Measurements from ENCODE around the gene DCC. TPM values are rescaled to one million over a fixed set of nuclear protein-coding genes. Genes with fewer than 3 reads are reported as not detected.

DCC gene
- total and polyA plus RNA-seq, 5 donors: 0.02 to 0.28 (median 0.17) TPM; not detected in 2

- Histone ChIP-seq H3K9me3 (ENCODE audit: control insufficient read depth, low read length) (no peaks in the 10 kb centered on the region), H3K27me3 (ENCODE audit: control insufficient read depth, insufficient read depth) (no peaks in the 10 kb centered on the region), H3K27ac (ENCODE audit: low read length) (no peak overlapping the region), H3K4me1 (ENCODE audit: control insufficient read depth, insufficient read depth, low read length) (no peaks in the 10 kb centered on the region), H3K4me3 (ENCODE audit: low read length) (no peak overlapping the region)
- intact Hi-C loops (cut with DNase I): no loop called here
- WGBS: 69% methylated on average over 3 of the region's 3 CpGs
- ATAC-seq (no peak), DNase-seq (no peak)
Measured at GRCh38 chr18:53225567-53226325, 885.7 kb downstream of the DCC start.

GRCh38 chr18:53234610-53235009 lies 894.6 kb downstream of the DCC start:
- Histone ChIP-seq H3K27me3 (ENCODE audit: control insufficient read depth, insufficient read depth) (no peaks in the 10 kb centered on the region), H3K9me3 (ENCODE audit: control insufficient read depth, low read length) (no peaks in the 10 kb centered on the region), H3K4me3 (ENCODE audit: low read length) (no peak overlapping the region), H3K4me1 (ENCODE audit: control insufficient read depth, insufficient read depth, low read length) (no peaks in the 10 kb centered on the region), H3K27ac (ENCODE audit: low read length) (no peak overlapping the region)
- DNase-seq (no peak), ATAC-seq (no peak)
- WGBS: 59% methylated on average over 1 of the region's 1 CpG
- intact Hi-C loops (cut with DNase I): no loop called here

- Histone ChIP-seq H3K4me1 (ENCODE audit: control insufficient read depth, insufficient read depth, low read length) (no peaks in the 10 kb centered on the region), H3K27ac (ENCODE audit: low read length) (no peak overlapping the region), H3K4me3 (ENCODE audit: low read length) (no peak overlapping the region), H3K9me3 (ENCODE audit: control insufficient read depth, low read length) (no peaks in the 10 kb centered on the region), H3K27me3 (ENCODE audit: control insufficient read depth, insufficient read depth) (no peaks in the 10 kb centered on the region)
- DNase-seq (no peak), ATAC-seq (no peak)
- WGBS: 65% methylated on average over 3 of the region's 3 CpGs
- intact Hi-C loops (cut with DNase I): no loop called here
Measured at GRCh38 chr18:53241161-53241560, 901.2 kb downstream of the DCC start.

- no peaks in the 10 kb centered on the region for H3K4me1 ChIP-seq (ENCODE audit: control insufficient read depth, insufficient read depth, low read length)
- no peaks in the 10 kb centered on the region for H3K27me3 ChIP-seq (ENCODE audit: control insufficient read depth, insufficient read depth)
- DNase-seq: no peak
- WGBS: 65% methylated on average over 1 of the region's 1 CpG
- H3K27ac ChIP-seq (ENCODE audit: low read length): no peak overlapping the region
- ATAC-seq: no peak
- intact Hi-C loops (cut with DNase I): no loop called here
- H3K4me3 ChIP-seq (ENCODE audit: low read length): no peak overlapping the region
- H3K9me3 ChIP-seq (ENCODE audit: control insufficient read depth, low read length): no peaks in the 10 kb centered on the region
Measured at GRCh38 chr18:53253789-53254188, 913.8 kb downstream of the DCC start.

GRCh38 chr18:53254265-53254664 lies 914.3 kb downstream of the DCC start:
- no peaks in the 10 kb centered on the region for H3K27me3 ChIP-seq (ENCODE audit: control insufficient read depth, insufficient read depth)
- H3K4me3 ChIP-seq (ENCODE audit: low read length): no peak overlapping the region
- intact Hi-C loops (cut with DNase I): no loop called here
- no peaks in the 10 kb centered on the region for H3K4me1 ChIP-seq (ENCODE audit: control insufficient read depth, insufficient read depth, low read length)
- no peak overlapping the region for H3K27ac ChIP-seq (ENCODE audit: low read length)
- no peak for DNase-seq
- 72% methylated on average over 1 of the region's 1 CpG for WGBS
- no peak for ATAC-seq
- no peaks in the 10 kb centered on the region for H3K9me3 ChIP-seq (ENCODE audit: control insufficient read depth, low read length)

GRCh38 chr18:53261241-53261640 lies 921.2 kb downstream of the DCC start:
- H3K27me3 ChIP-seq (ENCODE audit: control insufficient read depth, insufficient read depth): no peaks in the 10 kb centered on the region
- no peaks in the 10 kb centered on the region for H3K9me3 ChIP-seq (ENCODE audit: control insufficient read depth, low read length)
- WGBS: 76% methylated on average over 5 of the region's 5 CpGs
- no peak for ATAC-seq
- intact Hi-C loops (cut with DNase I): no loop called here
- no peak overlapping the region for H3K4me3 ChIP-seq (ENCODE audit: low read length)
- no peak overlapping the region for H3K27ac ChIP-seq (ENCODE audit: low read length)
- DNase-seq: no peak
- no peaks in the 10 kb centered on the region for H3K4me1 ChIP-seq (ENCODE audit: control insufficient read depth, insufficient read depth, low read length)

GRCh38 chr18:53266850-53267249 lies 926.9 kb downstream of the DCC start:
- 86% methylated on average over 1 of the region's 1 CpG for WGBS
- intact Hi-C loops (cut with DNase I): no loop called here
- Histone ChIP-seq H3K4me3 (ENCODE audit: low read length) (no peak overlapping the region), H3K9me3 (ENCODE audit: control insufficient read depth, low read length) (no peaks in the 10 kb centered on the region), H3K4me1 (ENCODE audit: control insufficient read depth, insufficient read depth, low read length) (no peaks in the 10 kb centered on the region), H3K27ac (ENCODE audit: low read length) (no peak overlapping the region), H3K27me3 (ENCODE audit: control insufficient read depth, insufficient read depth) (no peaks in the 10 kb centered on the region)
- ATAC-seq: no peak
- DNase-seq: no peak

GRCh38 chr18:53268455-53268854 lies 928.5 kb downstream of the DCC start:
- WGBS: 75% methylated on average over 3 of the region's 3 CpGs
- DNase-seq: no peak
- intact Hi-C loops (cut with DNase I): no loop called here
- Histone ChIP-seq H3K27ac (ENCODE audit: low read length) (no peak overlapping the region), H3K27me3 (ENCODE audit: control insufficient read depth, insufficient read depth) (no peaks in the 10 kb centered on the region), H3K4me3 (ENCODE audit: low read length) (no peak overlapping the region), H3K4me1 (ENCODE audit: control insufficient read depth, insufficient read depth, low read length) (no peaks in the 10 kb centered on the region), H3K9me3 (ENCODE audit: control insufficient read depth, low read length) (no peaks in the 10 kb centered on the region)
- no peak for ATAC-seq

GRCh38 chr18:53281406-53281805 lies 941.4 kb downstream of the DCC start:
- Histone ChIP-seq H3K4me1 (ENCODE audit: control insufficient read depth, insufficient read depth, low read length) (no peaks in the 10 kb centered on the region), H3K9me3 (ENCODE audit: control insufficient read depth, low read length) (no peaks in the 10 kb centered on the region), H3K27me3 (ENCODE audit: control insufficient read depth, insufficient read depth) (no peaks in the 10 kb centered on the region), H3K27ac (ENCODE audit: low read length) (no peak overlapping the region), H3K4me3 (ENCODE audit: low read length) (no peak overlapping the region)
- intact Hi-C loops (cut with DNase I): no loop called here
- 73% methylated on average over 2 of the region's 2 CpGs for WGBS
- no peak for DNase-seq
- no peak for ATAC-seq

- Histone ChIP-seq H3K4me1 (ENCODE audit: control insufficient read depth, insufficient read depth, low read length) (no peaks in the 10 kb centered on the region), H3K9me3 (ENCODE audit: control insufficient read depth, low read length) (no peaks in the 10 kb centered on the region), H3K27ac (ENCODE audit: low read length) (no peak overlapping the region), H3K4me3 (ENCODE audit: low read length) (no peak overlapping the region), H3K27me3 (ENCODE audit: control insufficient read depth, insufficient read depth) (no peaks in the 10 kb centered on the region)
- no peak for DNase-seq
- 59% methylated on average over 2 of the region's 2 CpGs for WGBS
- intact Hi-C loops (cut with DNase I): no loop called here
- ATAC-seq: no peak
Measured at GRCh38 chr18:53283708-53284107, 943.7 kb downstream of the DCC start.

GRCh38 chr18:53305461-53305860 lies 965.5 kb downstream of the DCC start:
- intact Hi-C loops (cut with DNase I): no loop called here
- H3K9me3 ChIP-seq (ENCODE audit: control insufficient read depth, low read length): no peaks in the 10 kb centered on the region
- DNase-seq: no peak
- 87% methylated on average over 6 of the region's 6 CpGs for WGBS
- no peak overlapping the region for H3K27ac ChIP-seq (ENCODE audit: low read length)
- no peak overlapping the region for H3K4me3 ChIP-seq (ENCODE audit: low read length)
- no peaks in the 10 kb centered on the region for H3K27me3 ChIP-seq (ENCODE audit: control insufficient read depth, insufficient read depth)
- no peaks in the 10 kb centered on the region for H3K4me1 ChIP-seq (ENCODE audit: control insufficient read depth, insufficient read depth, low read length)
- ATAC-seq: no peak

GRCh38 chr18:53319628-53320027 lies 979.6 kb downstream of the DCC start:
- ATAC-seq (no peak), DNase-seq (no peak)
- no peaks in the 10 kb centered on the region for H3K27me3 ChIP-seq (ENCODE audit: control insufficient read depth, insufficient read depth)
- no peak overlapping the region for H3K27ac ChIP-seq (ENCODE audit: low read length)
- H3K9me3 ChIP-seq (ENCODE audit: control insufficient read depth, low read length): no peaks in the 10 kb centered on the region
- intact Hi-C loops (cut with DNase I): no loop called here
- H3K4me3 ChIP-seq (ENCODE audit: low read length): no peak overlapping the region
- 94% methylated on average over 2 of the region's 2 CpGs for WGBS
- no peaks in the 10 kb centered on the region for H3K4me1 ChIP-seq (ENCODE audit: control insufficient read depth, insufficient read depth, low read length)

Data from right cardiac atrium (tissue), 5 donors.